ENCODE data around the gene GPR17.

GRCh38 chr2:127628767-127629614, 17.0 kb upstream of the GPR17 start:
- TF ChIP-seq EZH2 (IDR thresholded peaks at IDR 0.05; ENCODE audit: borderline replicate concordance, low read length) (no peak), CTCF (conservative IDR thresholded peaks at IDR 0.05 in 1 of 2, IDR thresholded peaks at IDR 0.05 in 1 of 2; ENCODE audit: extremely low read depth in 1 of 2, insufficient read depth in 1 of 2, low read depth in 1 of 2, low read length in 2 of 2) (no peak)
